GM13977 (cell line): ENCODE measurements around the gene HYCC1.
"Not testable (repeated sequence)": the region's sequence is repeated elsewhere in the genome, so short reads cannot be mapped to it uniquely, and the experiment has no call there.

Source experiments
- DNase-seq: peaks from one replicate; pipeline ENCODE4 v3.0.0; 2012; ENCODE audit warnings: low spot score
- in situ Hi-C: fragments of 300-500 bp; cut with MboI; formaldehyde crosslinking; loops from one replicate; pipeline ENCODE4 v1.12.0; 2022; ENCODE audit warnings: low sequenced_read_pairs, low pct_unique_long_range_greater_than_20kb, mixed read lengths, inconsistent platforms; ENCODE audit not compliant: unreplicated experiment
- TF ChIP-seq, protein P1 (sequence below): IDR thresholded peaks from 2 replicates; pipeline ENCODE4 v1.5.1; 2012; ENCODE audit warnings: mild to moderate bottlenecking, control low read depth; ENCODE audit not compliant: insufficient read depth; ENCODE audit errors: extremely low read depth, missing control alignments

Gene HYCC1

DNA sequence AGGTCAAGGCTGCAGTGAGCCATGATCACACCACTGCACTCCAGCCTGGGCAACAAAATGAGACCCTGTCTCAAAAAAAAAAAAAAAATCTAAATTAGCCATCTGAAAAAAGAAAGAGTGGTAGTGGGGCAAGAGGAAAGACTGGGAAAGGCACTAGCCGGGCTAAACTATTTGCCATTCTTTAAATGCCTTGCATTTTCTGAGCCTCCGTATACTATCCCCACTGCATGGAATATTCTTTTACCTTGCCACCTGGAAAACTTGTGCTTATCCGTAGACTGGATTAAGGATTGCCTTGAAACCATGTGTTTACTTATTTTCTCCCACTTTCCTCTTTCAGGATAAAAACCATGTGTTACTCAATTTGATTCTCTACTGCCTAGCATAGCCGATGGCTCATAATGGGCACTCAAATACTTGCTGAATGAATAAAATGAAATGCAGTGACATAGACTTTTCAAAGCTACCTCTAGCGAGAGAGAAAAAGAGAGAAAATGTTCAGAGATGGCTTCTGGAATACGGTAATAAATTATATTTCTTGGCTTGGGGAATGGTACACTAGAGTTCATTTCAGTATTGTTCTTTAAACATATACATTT is 30.6 kb downstream of the HYCC1 start:
- no peak for DNase-seq
- in situ Hi-C loops: no loop called here
- TF ChIP-seq, protein P1, sequence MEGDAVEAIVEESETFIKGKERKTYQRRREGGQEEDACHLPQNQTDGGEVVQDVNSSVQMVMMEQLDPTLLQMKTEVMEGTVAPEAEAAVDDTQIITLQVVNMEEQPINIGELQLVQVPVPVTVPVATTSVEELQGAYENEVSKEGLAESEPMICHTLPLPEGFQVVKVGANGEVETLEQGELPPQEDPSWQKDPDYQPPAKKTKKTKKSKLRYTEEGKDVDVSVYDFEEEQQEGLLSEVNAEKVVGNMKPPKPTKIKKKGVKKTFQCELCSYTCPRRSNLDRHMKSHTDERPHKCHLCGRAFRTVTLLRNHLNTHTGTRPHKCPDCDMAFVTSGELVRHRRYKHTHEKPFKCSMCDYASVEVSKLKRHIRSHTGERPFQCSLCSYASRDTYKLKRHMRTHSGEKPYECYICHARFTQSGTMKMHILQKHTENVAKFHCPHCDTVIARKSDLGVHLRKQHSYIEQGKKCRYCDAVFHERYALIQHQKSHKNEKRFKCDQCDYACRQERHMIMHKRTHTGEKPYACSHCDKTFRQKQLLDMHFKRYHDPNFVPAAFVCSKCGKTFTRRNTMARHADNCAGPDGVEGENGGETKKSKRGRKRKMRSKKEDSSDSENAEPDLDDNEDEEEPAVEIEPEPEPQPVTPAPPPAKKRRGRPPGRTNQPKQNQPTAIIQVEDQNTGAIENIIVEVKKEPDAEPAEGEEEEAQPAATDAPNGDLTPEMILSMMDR: no peak

DNA sequence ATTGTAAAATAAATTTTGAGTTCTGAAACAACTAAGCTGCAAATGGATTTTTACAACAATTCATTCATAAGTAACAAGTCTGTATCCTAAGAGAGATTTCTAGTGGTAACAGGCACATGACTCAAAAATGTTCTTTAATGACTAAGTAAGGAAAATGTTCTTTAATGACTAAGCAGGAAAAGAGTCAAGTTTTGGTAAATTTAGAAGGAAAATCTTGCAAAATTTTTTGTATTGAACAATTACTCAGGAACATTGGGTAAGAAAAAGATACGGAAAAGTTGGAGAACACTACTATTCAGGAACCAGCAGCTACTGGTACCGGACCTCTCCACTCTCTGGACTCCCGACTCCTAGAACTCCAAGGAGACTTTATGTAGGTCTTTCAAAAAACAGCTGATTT is 33.5 kb downstream of the HYCC1 start:
- TF ChIP-seq, protein P1: no peak
- no peak for DNase-seq
- in situ Hi-C loops: no loop called here

DNA sequence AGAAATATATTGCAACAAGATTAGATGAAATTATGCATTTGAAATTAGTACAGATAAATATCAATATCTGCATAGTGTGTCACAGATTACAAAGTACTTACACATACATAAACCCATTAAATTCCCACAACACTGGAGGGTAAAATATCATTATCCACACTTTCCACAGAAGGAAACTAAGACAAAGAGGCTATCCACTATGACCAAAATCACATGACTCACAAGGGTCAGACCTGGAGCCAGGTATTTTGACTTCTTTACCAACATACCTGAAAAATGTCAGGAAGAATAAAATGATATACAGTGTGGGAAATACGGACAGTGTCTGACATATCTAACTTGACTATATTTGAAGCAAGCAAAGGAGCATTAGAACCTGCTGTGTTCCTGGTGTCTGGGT is 34.1 kb downstream of the HYCC1 start:
- TF ChIP-seq, protein P1: no peak
- in situ Hi-C loops: no loop called here
- no peak for DNase-seq

- in situ Hi-C loops: no loop called here
- no peak for DNase-seq
- TF ChIP-seq, protein P1: no peak
These were observed 34.7 kb downstream of the HYCC1 start for GRCh38 chr7:22979251-22979650.

GRCh38 chr7:22974636-22975035 is 39.3 kb downstream of the HYCC1 start:
- DNase-seq, in situ Hi-C loops: not testable (repeated sequence)

- no peak for DNase-seq
- TF ChIP-seq, protein P1: no peak
- in situ Hi-C loops: no loop called here
These were observed 41.7 kb downstream of the HYCC1 start for GRCh38 chr7:22972207-22972606.

DNA sequence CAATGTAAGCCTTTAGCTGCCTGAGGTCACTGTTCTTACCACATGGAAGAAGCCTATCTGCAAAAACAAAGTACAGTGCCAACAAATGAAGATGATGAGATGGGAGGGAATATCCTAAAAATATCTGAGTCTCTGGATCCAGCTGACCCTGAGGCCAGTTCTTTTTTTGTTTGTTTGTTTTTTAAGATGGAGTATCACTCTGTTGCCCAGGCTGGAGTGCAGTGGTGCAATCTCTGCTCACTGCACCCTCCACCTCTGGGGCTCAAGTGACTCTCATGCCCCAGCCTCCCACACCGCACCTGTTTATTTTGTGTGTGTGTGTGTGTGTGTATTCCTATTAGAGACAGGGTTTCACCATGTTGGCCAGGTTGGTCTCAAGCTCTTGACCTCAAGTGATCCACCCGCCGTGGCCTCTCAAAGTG is 44.9 kb downstream of the HYCC1 start:
- no peak for DNase-seq
- in situ Hi-C loops: no loop called here
- TF ChIP-seq, protein P1: no peak
